Endothelial cell of umbilical vein (primary cell): ENCODE results near the gene MRPS23. TPM values are rescaled to one million over a fixed set of nuclear protein-coding genes. Genes with fewer than 3 reads are reported as not detected.

Experiments
- BruUV-seq: library from RNA; stranded (reverse); fragments of 400-500 nt; replicated peaks from 2 replicates; lab custom pipeline; 2021; lab: Mats Ljungman, UMichigan
- CTCF ChIA-PET: fragments of 300-600, 350-600 bp; sonication (Branson Sonifier 250); formaldehyde crosslinking; loops from one replicate; lab custom pipeline; 2021; ENCODE audit warnings: antibody characterized with exemption, inconsistent platforms; lab: Charles Lee
- POLR2A ChIA-PET: fragments of 300-600, 350-600 bp; sonication (Branson Sonifier 250); formaldehyde crosslinking; loops from one replicate; lab custom pipeline; 2021; ENCODE audit warnings: antibody characterized with exemption, inconsistent platforms; lab: Charles Lee
- DNase-seq: peaks from one replicate; pipeline ENCODE4 v3.0.0-alpha.2; 2011; ENCODE audit warnings: low read depth, low spot score
- FAIRE-seq: peaks from 2 replicates; lab custom pipeline; 2011; peaks lifted over from hg19 to GRCh38; lab: Jason Lieb, UNC
- H2AFZ ChIP-seq: 2 replicates; pipeline ENCODE4 v1.6.0; 2012; ENCODE audit warnings: low read depth, low read length, control low read depth, inconsistent platforms
- H3K27ac ChIP-seq: 2 replicates; pipeline ENCODE4 v1.5.1; 2011; ENCODE audit warnings: low read depth, mild to moderate bottlenecking, control low read depth, low read length, moderate library complexity; ENCODE audit not compliant: insufficient read depth
- H3K27me3 ChIP-seq, 2 experiments: 2 replicates each; pipeline versions ENCODE4 v1.6.0 to v1.6.1; 2011; ENCODE audit warnings: low read length in 2 of 2, mixed read lengths in 1 of 2; ENCODE audit not compliant: control insufficient read depth in 2 of 2, insufficient read depth in 2 of 2
- H3K36me3 ChIP-seq, 2 experiments: 2 replicates in 1 of 2; 3 replicates in 1 of 2; pipeline ENCODE4 v1.5.1; 2011; ENCODE audit warnings: low read length in 2 of 2, mild to moderate bottlenecking in 1 of 2, moderate library complexity in 1 of 2; ENCODE audit not compliant: control insufficient read depth in 2 of 2, insufficient read depth in 2 of 2; ENCODE audit errors: extremely low read depth in 1 of 2
- H3K4me1 ChIP-seq: 3 replicates; pipeline ENCODE4 v1.5.1; 2011; ENCODE audit warnings: mild to moderate bottlenecking, low read length; ENCODE audit not compliant: control insufficient read depth, insufficient read depth; ENCODE audit errors: extremely low read depth
- H3K4me2 ChIP-seq: 2 replicates; pipeline ENCODE4 v1.6.1; 2011; ENCODE audit warnings: low read length, control low read depth, mixed read lengths; ENCODE audit not compliant: insufficient read depth
- H3K4me3 ChIP-seq, 3 experiments: fragments of 200-600 bp in 1 of 3; sonication (generic), shearing (Covaris generic) in 1 of 3; replicated peaks in 1 of 3; 2 replicates each; pipeline ENCODE4 v1.5.1; 2011 to 2016; ENCODE audit warnings: control low read depth in 3 of 3, low read length in 3 of 3, mild to moderate bottlenecking in 2 of 3, inconsistent platforms in 1 of 3, low read depth in 1 of 3, moderate library complexity in 1 of 3; ENCODE audit not compliant: insufficient read depth in 1 of 3
- H3K79me2 ChIP-seq: 2 replicates; pipeline ENCODE4 v1.6.0; 2012; ENCODE audit warnings: low read length, inconsistent platforms; ENCODE audit not compliant: control insufficient read depth, insufficient read depth
- H3K9ac ChIP-seq: replicated peaks from 2 replicates; pipeline ENCODE3; 2011; ENCODE audit warnings: low read length, control low read depth; ENCODE audit not compliant: insufficient read depth; ENCODE audit errors: extremely low read depth
- H3K9me1 ChIP-seq: replicated peaks from 3 replicates; pipeline ENCODE4 v1.6.0; 2011; ENCODE audit warnings: mild to moderate bottlenecking, low read length; ENCODE audit not compliant: control insufficient read depth, insufficient read depth; ENCODE audit errors: extremely low read depth
- H3K9me3 ChIP-seq: replicated peaks from 2 replicates; pipeline ENCODE4 v1.5.1; 2012; ENCODE audit warnings: low read length, inconsistent platforms; ENCODE audit not compliant: control insufficient read depth, insufficient read depth
- H4K20me1 ChIP-seq: replicated peaks from 2 replicates; pipeline ENCODE3; 2011; ENCODE audit warnings: mild to moderate bottlenecking, low read length; ENCODE audit not compliant: control insufficient read depth, insufficient read depth; ENCODE audit errors: extremely low read depth
- CTCF ChIP-seq, 2 donors: IDR thresholded peaks; 1 replicate in 1 of 2; 2 replicates in 1 of 2; pipeline ENCODE4 v1.5.1; 2011; ENCODE audit warnings: low read length in 2 of 2, mild to moderate bottlenecking in 2 of 2, moderate library complexity in 2 of 2, control low read depth in 1 of 2, inconsistent platforms in 1 of 2, low read depth in 1 of 2; ENCODE audit not compliant: insufficient read depth in 1 of 2; ENCODE audit errors: extremely low read depth in 1 of 2
- EZH2 ChIP-seq: IDR thresholded peaks from 2 replicates; pipeline ENCODE4 v1.6.1; 2012; ENCODE audit warnings: borderline replicate concordance, low read depth, mild to moderate bottlenecking, moderate library complexity, low read length, inconsistent platforms; ENCODE audit not compliant: severe bottlenecking
- FOS ChIP-seq: IDR thresholded peaks from 2 replicates; pipeline ENCODE4 v1.6.1; 2011; ENCODE audit warnings: mild to moderate bottlenecking, low read length, moderate library complexity, borderline replicate concordance; ENCODE audit not compliant: insufficient read depth
- GATA2 ChIP-seq: IDR thresholded peaks from 2 replicates; pipeline ENCODE4 v1.7.0; 2011; ENCODE audit warnings: low read depth, mild to moderate bottlenecking, moderate library complexity, mixed read lengths, low read length; ENCODE audit not compliant: insufficient read length, insufficient read depth
- JUN ChIP-seq: IDR thresholded peaks from 2 replicates; pipeline ENCODE4 v1.6.1; 2011; ENCODE audit warnings: borderline replicate concordance, low read depth; ENCODE audit not compliant: insufficient read length, insufficient read depth
- MAX ChIP-seq: IDR thresholded peaks from 2 replicates; pipeline ENCODE4 v1.6.1; 2011; ENCODE audit not compliant: insufficient read depth, insufficient read length
- MYC ChIP-seq: IDR thresholded peaks from one replicate; pipeline ENCODE4 v1.6.1; 2011; ENCODE audit warnings: mild to moderate bottlenecking, low read depth, low read length
- POLR2A ChIP-seq: IDR thresholded peaks from 2 replicates; pipeline ENCODE4 v1.6.1; 2012; ENCODE audit warnings: low read depth, mild to moderate bottlenecking, control low read depth, low read length
- POLR2AphosphoS5 ChIP-seq: IDR thresholded peaks from 2 replicates; pipeline ENCODE4 v1.6.1; 2012; ENCODE audit warnings: low read depth, mild to moderate bottlenecking, control low read depth, low read length, moderate library complexity; ENCODE audit not compliant: insufficient read depth
- dilution Hi-C: fragments of 300-500 bp; cut with MboI; formaldehyde crosslinking; loops from one replicate; pipeline ENCODE4 v1.15.0; 2019; ENCODE audit warnings: low sequenced_read_pairs; ENCODE audit not compliant: extremely low pct_ligation_motif_present
- intact Hi-C: fragments of 100-400 bp; cut with micrococcal nuclease; formaldehyde crosslinking; loops from one replicate; pipeline ENCODE4 v1.10.0; 2022
- polyA plus RNA-seq, 4 experiments: library from polyadenylated mRNA; depleted of rRNA in 3 of 4; stranded (reverse) in 3 of 4; unstranded in 1 of 4; fragments of >200 nt; gene quantifications; 2 replicates each; pipeline versions ENCODE4 v1.2.1 to v1.2.3, GENCODE V29; 2011 to 2012; ENCODE audit warnings: missing spikeins in 1 of 4
- total RNA-seq: library from RNA; stranded (reverse); gene quantifications from 2 replicates; pipeline ENCODE4 v1.2.3, GENCODE V29; 2021

Gene MRPS23
- total and polyA plus RNA-seq, 2 donors (not counting 3 experiments of a cell fraction or from before 2014, with no cell fraction given): 39.9 to 46.2 TPM

- ChIA-PET CTCF (interaction anchor here (3.1 to 4.6 kb wide), 3 partner anchors 9 to 111 kb away, joined by 13 to 38 read pairs (median 19); no protein-coding TSS in a partner anchor), POLR2A (no interaction called here)
- dilution Hi-C loops (no loop called here), intact Hi-C loops (no loop called here)
- H3K4me3 ChIP-seq: no peak overlapping the region
- no peaks in the 10 kb centered on the region for H3K79me2 ChIP-seq
- no peak overlapping the region for H2AFZ ChIP-seq
- no peaks in the 10 kb centered on the region for H3K27me3 ChIP-seq
- H3K4me1 ChIP-seq: peaks cover 26% of the 10 kb centered on the region
- H3K9ac ChIP-seq: no peak overlapping the region
- H4K20me1 ChIP-seq: no peaks in the 10 kb centered on the region
- no peak for TF ChIP-seq CTCF (IDR thresholded peaks at IDR 0.05; ENCODE audit: extremely low read depth in 1 of 2, insufficient read depth in 1 of 2, low read depth in 1 of 2, low read length in 2 of 2)
- no peak for TF ChIP-seq MYC
- TF ChIP-seq MAX: no peak
- no peak for TF ChIP-seq JUN
- TF ChIP-seq POLR2A: no peak
- TF ChIP-seq POLR2AphosphoS5: no peak
- TF ChIP-seq EZH2: no peak
- TF ChIP-seq FOS: no peak
- TF ChIP-seq GATA2: no peak
- no peak overlapping the region for H3K4me2 ChIP-seq
- no TSS peak for BruUV-seq
- H3K36me3 ChIP-seq: peaks cover 3 to 4% of the 10 kb centered on the region in 2 experiments
- H3K9me3 ChIP-seq: no peaks in the 10 kb centered on the region
- DNase-seq (no peak), FAIRE-seq (no peak)
- no peaks in the 10 kb centered on the region for H3K9me1 ChIP-seq
- no peak overlapping the region for H3K27ac ChIP-seq
Observed at GRCh38 chr17:57888311-57889216, 38.7 kb upstream of the MRPS23 start.
